GM19452 (cell line): ENCODE data around the gene CLIC4.
"Not testable (repeated sequence)": the region's sequence is repeated elsewhere in the genome, so short reads cannot be mapped to it uniquely, and the experiment has no call there.

Experiments
- ATAC-seq: cut with Tn5 transposase; IDR thresholded peaks from one replicate; pipeline ENCODE4 v1.9.1; 2021; ENCODE audit not compliant: unreplicated experiment

Gene CLIC4

GRCh38 chr1:24745711-24746413, 615 bp downstream of the CLIC4 start:
- peak; percentile 4 for ATAC-seq

- no peak for ATAC-seq
These were observed 3.2 kb downstream of the CLIC4 start for GRCh38 chr1:24748191-24749121.

GRCh38 chr1:24749252-24749651, 4.0 kb downstream of the CLIC4 start:
- ATAC-seq: no peak

GRCh38 chr1:24749886-24750285, 4.6 kb downstream of the CLIC4 start:
- ATAC-seq: no peak

- ATAC-seq: no peak
These were observed 6.6 kb downstream of the CLIC4 start for GRCh38 chr1:24751833-24752232.

DNA sequence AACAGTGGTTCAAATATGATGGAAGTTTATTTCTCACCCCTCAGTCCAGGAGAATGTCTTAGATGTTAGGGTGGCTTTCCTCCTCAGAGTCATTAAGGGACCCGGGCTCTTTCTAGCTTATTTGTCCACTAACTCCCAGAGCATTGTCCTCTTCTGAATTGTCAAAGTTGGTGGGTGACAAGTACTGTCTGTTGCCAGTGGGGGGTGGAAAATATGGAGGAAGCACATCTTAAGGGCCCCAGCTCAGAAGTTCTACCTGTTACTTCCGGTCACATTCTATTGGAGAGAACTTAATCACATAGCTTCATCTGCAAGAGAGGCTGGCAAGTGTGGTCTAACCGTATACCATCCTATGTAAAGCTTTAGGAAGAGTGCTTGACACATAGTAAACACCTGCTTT, 7.1 kb downstream of the CLIC4 start:
- no peak for ATAC-seq

GRCh38 chr1:24754229-24754628, 9.0 kb downstream of the CLIC4 start:
- ATAC-seq: no peak

- ATAC-seq: not testable (repeated sequence)
These were observed 10.1 kb downstream of the CLIC4 start for GRCh38 chr1:24755323-24755722.

- no peak for ATAC-seq
These were observed 11.1 kb downstream of the CLIC4 start for GRCh38 chr1:24756395-24756794.

GRCh38 chr1:24759492-24759891, 14.2 kb downstream of the CLIC4 start:
- ATAC-seq: no peak

DNA sequence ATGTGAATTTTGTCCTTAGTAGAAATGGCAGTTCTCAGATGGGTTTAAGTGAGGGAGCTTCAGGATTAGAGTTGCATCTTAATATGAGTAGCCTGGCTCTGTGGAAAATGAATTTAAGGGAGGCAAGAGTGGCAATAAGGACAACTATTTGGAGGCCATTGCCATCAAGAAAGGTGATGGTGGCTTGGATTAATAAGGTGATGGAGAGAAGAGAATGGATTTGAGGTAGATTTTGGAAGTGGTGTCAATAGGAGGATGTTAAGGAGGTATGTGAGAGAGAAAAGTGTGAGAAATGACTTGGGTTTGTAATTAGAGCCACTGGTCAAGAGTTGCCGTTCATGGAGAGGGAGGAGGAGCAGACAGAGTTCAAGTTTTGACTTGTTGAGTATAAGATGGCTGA, 16.3 kb downstream of the CLIC4 start:
- ATAC-seq: no peak

GRCh38 chr1:24762133-24762676, 17.0 kb downstream of the CLIC4 start:
- no peak for ATAC-seq

GRCh38 chr1:24763671-24764070, 18.4 kb downstream of the CLIC4 start:
- no peak for ATAC-seq

DNA sequence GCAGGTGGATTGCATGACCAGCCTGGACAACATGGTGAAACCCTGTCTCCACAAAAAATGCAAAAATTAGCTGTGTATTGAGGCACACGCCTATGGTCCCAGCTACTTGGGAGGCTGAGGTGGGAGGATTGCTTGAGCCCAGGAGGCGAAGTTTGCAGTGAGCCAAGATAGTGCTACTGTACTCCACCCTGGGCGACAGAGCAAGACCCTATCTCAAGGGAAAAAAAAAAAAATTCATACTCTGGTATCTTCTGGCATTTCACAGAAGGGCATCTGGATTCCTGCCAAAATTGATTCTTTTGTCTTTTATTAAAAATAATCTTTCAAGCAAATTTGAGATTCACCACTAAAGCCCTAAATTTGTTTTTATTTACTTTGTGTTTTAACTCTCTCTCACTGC, 19.2 kb downstream of the CLIC4 start:
- no peak for ATAC-seq

DNA sequence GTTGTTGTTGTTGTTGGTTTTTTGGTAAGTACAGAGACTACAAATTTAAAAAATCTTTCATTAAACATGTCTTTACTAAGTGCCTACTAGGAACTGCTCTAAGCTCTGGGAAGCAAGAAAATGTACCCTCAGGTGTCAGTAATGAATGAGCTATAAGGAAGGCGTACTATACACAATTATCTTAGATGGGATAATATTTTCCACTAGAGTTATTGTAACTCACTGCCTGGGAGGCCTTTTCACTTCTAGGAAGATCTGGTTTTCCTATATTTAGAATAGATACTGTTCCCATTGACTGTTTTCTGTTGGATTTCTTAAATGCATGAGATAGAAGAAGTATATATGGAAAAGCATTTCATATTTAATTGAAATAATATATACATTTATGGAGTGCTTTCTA, 19.6 kb downstream of the CLIC4 start:
- ATAC-seq: no peak

- ATAC-seq: no peak
These were observed 20.2 kb downstream of the CLIC4 start for GRCh38 chr1:24765308-24765988.

GRCh38 chr1:24767351-24767750, 22.1 kb downstream of the CLIC4 start:
- no peak for ATAC-seq

DNA sequence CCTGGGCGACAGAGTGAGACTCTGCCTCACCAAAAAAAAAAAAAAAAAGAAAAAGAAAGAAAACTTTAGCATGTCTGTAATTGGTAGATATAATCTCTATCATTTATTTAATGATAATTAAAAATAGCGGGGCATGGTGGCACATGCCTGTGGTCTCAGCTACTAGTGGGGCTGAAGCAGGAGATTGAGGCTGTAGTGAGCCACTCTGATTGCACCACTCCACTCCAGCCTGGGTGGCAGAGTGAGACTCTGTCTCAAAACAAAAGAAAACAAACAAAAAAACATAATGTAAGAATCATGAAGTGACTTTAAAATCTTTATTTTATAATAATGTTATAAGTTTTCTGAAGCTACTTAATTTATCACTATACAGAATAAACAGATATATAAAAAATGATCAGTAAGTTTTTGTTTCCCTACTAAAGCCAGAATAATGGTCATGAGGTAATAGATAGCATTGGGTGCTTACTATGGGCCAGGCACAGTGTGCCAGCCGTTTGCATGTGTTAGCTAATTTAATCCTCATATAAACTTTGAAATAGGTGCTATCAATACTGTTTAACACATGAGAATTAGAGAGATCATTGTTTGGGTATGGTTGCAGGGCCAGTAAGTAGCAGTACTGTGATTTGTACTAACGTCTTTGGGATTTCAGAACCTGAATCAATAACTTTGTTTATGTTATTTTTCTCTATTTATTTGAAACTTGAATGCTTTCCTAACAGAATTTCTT, 23.8 kb downstream of the CLIC4 start:
- no peak for ATAC-seq

- no peak for ATAC-seq
These were observed 24.7 kb downstream of the CLIC4 start for GRCh38 chr1:24769656-24770651.
